Measurements from ENCODE around the gene UBR2.
"Not testable (repeated sequence)": the region's sequence is repeated elsewhere in the genome, so short reads cannot be mapped to it uniquely, and the experiment has no call there.

The UBR2 gene

GRCh38 chr6:42569102-42570028, 5.5 kb downstream of the UBR2 start:
- H3K4me3 Mint-ChIP-seq, result peak overlapping the region in 1 of 2 donors; percentile 44

GRCh38 chr6:42571611-42572342, 7.9 kb downstream of the UBR2 start:
- DNase-seq (no peak), ATAC-seq (no peak)
- Mint-ChIP-seq H3K4me3 (peak overlapping the region; percentile 31 to 35), H3K27ac (no peak overlapping the region), H3K27me3 (no peaks in the 10 kb centered on the region), H3K4me1 (peaks cover 43% of the 10 kb centered on the region), H3K9me3 (no peaks in the 10 kb centered on the region)

More at GRCh38 chr6:42569102-42570028, 5.5 kb downstream of the UBR2 start:
- DNase-seq, result no peak
- Mint-ChIP-seq H3K27me3 (no peaks in the 10 kb centered on the region), H3K27ac (peak overlapping the region; percentile 63 to 87), H3K9me3 (no peaks in the 10 kb centered on the region), H3K4me1 (peaks cover 52% of the 10 kb centered on the region)
- peak; percentile 73 for ATAC-seq

- Mint-ChIP-seq H3K27ac (no peak overlapping the region), H3K4me3 (peak overlapping the region in 1 of 2 donors; percentile 30), H3K4me1 (peaks cover 36% of the 10 kb centered on the region), H3K9me3 (no peaks in the 10 kb centered on the region), H3K27me3 (no peaks in the 10 kb centered on the region)
- DNase-seq (no peak), ATAC-seq (no peak)
These were observed 8.7 kb downstream of the UBR2 start for GRCh38 chr6:42572523-42572922.

- not testable (repeated sequence) for H3K4me3 Mint-ChIP-seq, ATAC-seq, DNase-seq, H3K9me3 Mint-ChIP-seq, H3K27me3 Mint-ChIP-seq, H3K27ac Mint-ChIP-seq
- H3K4me1 Mint-ChIP-seq, result peaks cover 49% of the 10 kb centered on the region
These were observed 12.7 kb downstream of the UBR2 start for GRCh38 chr6:42576538-42576937.

GRCh38 chr6:42598300-42598699, 34.5 kb downstream of the UBR2 start:
- Mint-ChIP-seq H3K4me3 (no peak overlapping the region), H3K9me3 (no peaks in the 10 kb centered on the region), H3K4me1 (no peaks in the 10 kb centered on the region), H3K27ac (no peak overlapping the region), H3K27me3 (no peaks in the 10 kb centered on the region)
- no peak for DNase-seq
- no peak for ATAC-seq

GRCh38 chr6:42599558-42599957, 35.7 kb downstream of the UBR2 start:
- Mint-ChIP-seq H3K9me3 (no peaks in the 10 kb centered on the region), H3K27ac (no peak overlapping the region), H3K4me3 (no peak overlapping the region), H3K4me1 (no peaks in the 10 kb centered on the region), H3K27me3 (no peaks in the 10 kb centered on the region)
- DNase-seq (no peak), ATAC-seq (no peak)

GRCh38 chr6:42604150-42604549, 40.3 kb downstream of the UBR2 start:
- no peaks in the 10 kb centered on the region for H3K9me3 Mint-ChIP-seq
- H3K4me3 Mint-ChIP-seq, result no peak overlapping the region
- H3K27me3 Mint-ChIP-seq, result no peaks in the 10 kb centered on the region
- H3K4me1 Mint-ChIP-seq, result no peaks in the 10 kb centered on the region
- DNase-seq (no peak), ATAC-seq (no peak)
- no peak overlapping the region for H3K27ac Mint-ChIP-seq

- H3K9me3 Mint-ChIP-seq, H3K4me1 Mint-ChIP-seq, H3K27ac Mint-ChIP-seq, DNase-seq, ATAC-seq, H3K4me3 Mint-ChIP-seq, H3K27me3 Mint-ChIP-seq: not testable (repeated sequence)
These were observed 40.9 kb downstream of the UBR2 start for GRCh38 chr6:42604699-42605098.

GRCh38 chr6:42610416-42610815, 46.6 kb downstream of the UBR2 start:
- no peak for DNase-seq
- Mint-ChIP-seq H3K4me1 (peaks cover 11% of the 10 kb centered on the region), H3K27ac (peak overlapping the region in 1 of 2 donors; percentile 75), H3K27me3 (no peaks in the 10 kb centered on the region), H3K4me3 (no peak overlapping the region), H3K9me3 (no peaks in the 10 kb centered on the region)
- peak; percentile 87 for ATAC-seq

GRCh38 chr6:42615518-42615917, 51.7 kb downstream of the UBR2 start:
- no peak for DNase-seq

GRCh38 chr6:42616716-42617115, 52.9 kb downstream of the UBR2 start:
- H3K4me1 Mint-ChIP-seq, result no peaks in the 10 kb centered on the region
- peak overlapping the region in 1 of 2 donors; percentile 72 for H3K27ac Mint-ChIP-seq
- H3K27me3 Mint-ChIP-seq, result no peaks in the 10 kb centered on the region
- no peaks in the 10 kb centered on the region for H3K9me3 Mint-ChIP-seq
- no peak overlapping the region for H3K4me3 Mint-ChIP-seq
- ATAC-seq, result peak; percentile 46
- DNase-seq, result no peak

More at GRCh38 chr6:42615518-42615917, 51.7 kb downstream of the UBR2 start:
- ATAC-seq, result no peak
- Mint-ChIP-seq H3K27me3 (no peaks in the 10 kb centered on the region), H3K4me3 (no peak overlapping the region), H3K4me1 (peaks cover 2% of the 10 kb centered on the region), H3K27ac (peak overlapping the region in 1 of 2 donors; percentile 65), H3K9me3 (no peaks in the 10 kb centered on the region)

GRCh38 chr6:42618105-42618504, 54.3 kb downstream of the UBR2 start:
- Mint-ChIP-seq H3K4me1 (no peaks in the 10 kb centered on the region), H3K27ac (no peak overlapping the region)

GRCh38 chr6:42618686-42619085, 54.9 kb downstream of the UBR2 start:
- Mint-ChIP-seq H3K27ac (no peak overlapping the region), H3K9me3 (no peaks in the 10 kb centered on the region), H3K4me1 (no peaks in the 10 kb centered on the region), H3K27me3 (no peaks in the 10 kb centered on the region), H3K4me3 (no peak overlapping the region)
- DNase-seq, result no peak
- no peak for ATAC-seq

More at GRCh38 chr6:42618105-42618504, 54.3 kb downstream of the UBR2 start:
- ATAC-seq (no peak), DNase-seq (no peak)
- H3K27me3 Mint-ChIP-seq, result no peaks in the 10 kb centered on the region
- H3K9me3 Mint-ChIP-seq, result no peaks in the 10 kb centered on the region
- no peak overlapping the region for H3K4me3 Mint-ChIP-seq

GRCh38 chr6:42619963-42620362, 56.1 kb downstream of the UBR2 start:
- DNase-seq, result no peak
- no peaks in the 10 kb centered on the region for H3K4me1 Mint-ChIP-seq
- H3K27me3 Mint-ChIP-seq, result no peaks in the 10 kb centered on the region
- no peak for ATAC-seq
- H3K27ac Mint-ChIP-seq, result no peak overlapping the region
- no peaks in the 10 kb centered on the region for H3K9me3 Mint-ChIP-seq
- H3K4me3 Mint-ChIP-seq, result no peak overlapping the region

GRCh38 chr6:42624601-42625000, 60.8 kb downstream of the UBR2 start:
- Mint-ChIP-seq H3K4me1 (no peaks in the 10 kb centered on the region), H3K27me3 (no peaks in the 10 kb centered on the region), H3K4me3 (no peak overlapping the region), H3K9me3 (no peaks in the 10 kb centered on the region), H3K27ac (peak overlapping the region; percentile 19 to 21)
- DNase-seq (no peak), ATAC-seq (no peak)

- DNase-seq (no peak), ATAC-seq (no peak)
- no peaks in the 10 kb centered on the region for H3K9me3 Mint-ChIP-seq
- H3K27me3 Mint-ChIP-seq, result no peaks in the 10 kb centered on the region
- H3K4me1 Mint-ChIP-seq, result no peaks in the 10 kb centered on the region
- no peak overlapping the region for H3K27ac Mint-ChIP-seq
- H3K4me3 Mint-ChIP-seq, result no peak overlapping the region
These were observed 63.2 kb downstream of the UBR2 start for GRCh38 chr6:42627044-42627443.

Data from stimulated activated naive CD8-positive, alpha-beta T cell treated with anti-CD3 and anti-CD28 coated beads, Interleukin-15, amount 100 ng/mL, for 72 hours (primary cell).